B cell (primary cell): ENCODE results near the gene BCL7C. TPM values are rescaled to one million over a fixed set of nuclear protein-coding genes. Genes with fewer than 3 reads are reported as not detected.

Source experiments
- ATAC-seq: fragments of 200-7000 bp; cut with Tn5 transposase; one replicate; pipeline ENCODE4 v1.10.0; 2021; ENCODE audit warnings: low read depth, mild to moderate bottlenecking, moderate number of reproducible peaks, moderate library complexity
- CTCF ChIA-PET: fragments of 350-600 bp; sonication (Branson Sonifier 250); formaldehyde crosslinking; loops from one replicate; lab custom pipeline; 2021; ENCODE audit warnings: antibody characterized with exemption, inconsistent platforms; lab: Charles Lee
- POLR2A ChIA-PET: fragments of 350-600 bp; sonication (Branson Sonifier 250); formaldehyde crosslinking; loops from one replicate; lab custom pipeline; 2021; ENCODE audit warnings: antibody characterized with exemption; lab: Charles Lee
- DNase-seq: peaks from one replicate; pipeline ENCODE4 v3.0.0; 2013
- H2AFZ ChIP-seq: 2 replicates; pipeline ENCODE4 v1.6.1; 2012; ENCODE audit warnings: mild to moderate bottlenecking, low read depth, low read length; ENCODE audit not compliant: insufficient read depth, poor library complexity, severe bottlenecking
- H3K27ac ChIP-seq, 2 donors: 1 replicate in 1 of 2; 2 replicates in 1 of 2; pipeline ENCODE4 v1.5.1; 2012 to 2013; ENCODE audit warnings: low read length in 2 of 2, mild to moderate bottlenecking in 2 of 2, moderate library complexity in 1 of 2
- H3K27me3 ChIP-seq, 4 experiments: fragments of 200-600 bp in 1 of 4; sonication (generic) in 1 of 4; replicated peaks in 1 of 4; 1 replicate in 2 of 4; 2 replicates in 2 of 4; pipeline versions ENCODE4 v1.6.1 to v1.7.0; 2013 to 2016; ENCODE audit warnings: low read length in 3 of 4, mild to moderate bottlenecking in 2 of 4, mixed read lengths in 1 of 4, moderate library complexity in 1 of 4; ENCODE audit not compliant: insufficient read depth in 4 of 4, control insufficient read depth in 3 of 4; ENCODE audit errors: control extremely low read depth in 1 of 4
- H3K36me3 ChIP-seq, 2 experiments: replicated peaks in 1 of 2; 1 replicate in 1 of 2; 2 replicates in 1 of 2; pipeline versions ENCODE4 v1.6.1 to v1.7.1; 2013; ENCODE audit warnings: low read length in 1 of 2; ENCODE audit not compliant: insufficient read depth in 2 of 2, control insufficient read depth in 1 of 2; ENCODE audit errors: control extremely low read depth in 1 of 2, extremely low read depth in 1 of 2
- H3K4me1 ChIP-seq, 2 donors: fragments of 200-600 bp in 1 of 2; sonication (generic) in 1 of 2; 1 replicate in 1 of 2; 2 replicates in 1 of 2; pipeline versions ENCODE4 v1.5.1 to v1.6.1; 2013 to 2017; ENCODE audit warnings: low read length in 2 of 2; ENCODE audit not compliant: control insufficient read depth in 2 of 2, insufficient read depth in 2 of 2
- H3K4me2 ChIP-seq: replicated peaks from 2 replicates; pipeline ENCODE3; 2012; ENCODE audit warnings: mild to moderate bottlenecking, low read depth, low read length; ENCODE audit not compliant: poor library complexity, severe bottlenecking
- H3K4me3 ChIP-seq, 5 experiments: fragments of 200-600 bp in 1 of 5; sonication (generic) in 1 of 5; 1 replicate in 3 of 5; 2 replicates in 2 of 5; pipeline versions ENCODE4 v1.5.1 to v1.7.0; 2011 to 2016; ENCODE audit warnings: low read length in 4 of 5, mild to moderate bottlenecking in 4 of 5, low read depth in 2 of 5, control low read depth in 1 of 5, moderate library complexity in 1 of 5; ENCODE audit not compliant: insufficient read depth in 1 of 5; ENCODE audit errors: control extremely low read depth in 1 of 5, extremely low read depth in 1 of 5
- H3K79me2 ChIP-seq: fragments of 200-600 bp; sonication (generic); one replicate; pipeline ENCODE4 v1.6.0; 2016; ENCODE audit warnings: low read length; ENCODE audit not compliant: control insufficient read depth, insufficient read depth
- H3K9ac ChIP-seq: fragments of 200-600 bp; sonication (generic); 2 replicates; pipeline ENCODE4 v1.6.1; 2017; ENCODE audit warnings: mild to moderate bottlenecking, low read length, moderate library complexity
- H3K9me3 ChIP-seq, 3 donors: one replicate each; pipeline versions ENCODE4 v1.6.1 to v1.7.1; 2013; ENCODE audit warnings: low read length in 2 of 3; ENCODE audit not compliant: control insufficient read depth in 2 of 3, insufficient read depth in 1 of 3; ENCODE audit errors: control extremely low read depth in 1 of 3
- H4K20me1 ChIP-seq: 2 replicates; pipeline ENCODE4 v1.6.0; 2012; ENCODE audit warnings: mild to moderate bottlenecking, low read length; ENCODE audit not compliant: insufficient read depth, control insufficient read depth, poor library complexity, severe bottlenecking
- H3K27ac Mint-ChIP-seq: one replicate; pipeline ENCODE4 v1.8.0; 2021; ENCODE audit warnings: mixed read lengths
- H3K27me3 Mint-ChIP-seq: one replicate; pipeline ENCODE4 v1.8.0; 2021; ENCODE audit warnings: mixed read lengths
- H3K4me1 Mint-ChIP-seq: one replicate; pipeline ENCODE4 v1.8.0; 2021; ENCODE audit warnings: mixed read lengths
- H3K4me3 Mint-ChIP-seq: one replicate; pipeline ENCODE4 v1.8.0; 2021; ENCODE audit warnings: mixed read lengths
- H3K9me3 Mint-ChIP-seq: one replicate; pipeline ENCODE4 v1.8.0; 2022; ENCODE audit warnings: mixed read lengths; ENCODE audit not compliant: insufficient read depth
- CTCF ChIP-seq: fragments of 200-600 bp; IDR thresholded peaks from one replicate; pipeline ENCODE4 v1.8.0; 2022; ENCODE audit warnings: antibody characterized with exemption, mild to moderate bottlenecking
- EZH2 ChIP-seq: IDR thresholded peaks from 2 replicates; pipeline ENCODE4 v1.6.1; 2012; ENCODE audit warnings: borderline replicate concordance, low read depth, mild to moderate bottlenecking, moderate library complexity, low read length; ENCODE audit not compliant: insufficient read depth, poor library complexity, severe bottlenecking
- WGBS: methylation state at CpG from one replicate; pipeline ENCODE4 v1.1.5; 2013; ENCODE audit warnings: missing lambda C conversion rate; ENCODE audit not compliant: insufficient coverage; 5-methylcytosine and 5-hydroxymethylcytosine counted together
- intact Hi-C: fragments of 100-400 bp; cut with micrococcal nuclease; formaldehyde crosslinking; loops from one replicate; pipeline ENCODE4 v1.10.0; 2022
- polyA plus RNA-seq: library from polyadenylated mRNA; depleted of rRNA; stranded (reverse); fragments of >200 nt; gene quantifications from 2 replicates; pipeline ENCODE4 v1.2.3, GENCODE V29; 2012
- total RNA-seq, 2 donors: library from RNA; stranded (reverse); fragments of 120-200 nt in 1 of 2; gene quantifications; 1 replicate in 1 of 2; 2 replicates in 1 of 2; pipeline versions ENCODE4 v1.2.3 to v1.2.4, GENCODE V29; 2013 to 2022

The BCL7C gene
- total and polyA plus RNA-seq, 2 donors (not counting 1 experiment from before 2014, with no cell fraction given): 17.1 to 30.5 TPM

GRCh38 chr16:30876867-30877266 lies 17.0 kb downstream of the BCL7C start:
- Mint-ChIP-seq H3K27ac (peak overlapping the region; percentile 97), H3K27me3 (no peaks in the 10 kb centered on the region), H3K4me3 (peak overlapping the region; percentile 97), H3K4me1 (peaks cover 36% of the 10 kb centered on the region), H3K9me3 (no peaks in the 10 kb centered on the region)
- POLR2A ChIA-PET: interaction anchor here (0.6 kb wide), 2 partner anchors 20 to 999 kb away, joined by 3 to 8 read pairs; no protein-coding TSS in a partner anchor
- peak overlapping the region in 1 of 5 experiments; percentile 99 for H3K4me3 ChIP-seq
- no peaks in the 10 kb centered on the region for H4K20me1 ChIP-seq
- peaks cover 22% of the 10 kb centered on the region for H3K79me2 ChIP-seq
- H3K36me3 ChIP-seq: peaks cover 0 to 2% of the 10 kb centered on the region in 2 experiments
- ATAC-seq (no peak), DNase-seq (no peak)
- no peaks in the 10 kb centered on the region for H3K27me3 ChIP-seq
- peak overlapping the region; percentile 89 for H2AFZ ChIP-seq
- 88% methylated on average over 1 of the region's 5 CpGs for WGBS
- TF ChIP-seq CTCF: no peak
- TF ChIP-seq EZH2: no peak
- H3K27ac ChIP-seq: peak overlapping the region; percentile 82 to 88
- CTCF ChIA-PET: interaction anchor here (1.0 to 5.7 kb wide), 3 partner anchors 16 to 32 kb away, joined by 3 to 36 read pairs (median 28); no protein-coding TSS in a partner anchor
- H3K9ac ChIP-seq: peak overlapping the region; percentile 97
- peak overlapping the region; percentile 76 for H3K4me2 ChIP-seq
- peaks cover 16 to 21% of the 10 kb centered on the region in 2 donors for H3K4me1 ChIP-seq
- intact Hi-C loops: loop anchor here (5.0 kb wide), 1 partner anchor 115 kb away; the partner anchor contains the start of genes CFAP119 and RNF40
- no peaks in the 10 kb centered on the region for H3K9me3 ChIP-seq
